Ovary (tissue), 3 donors: ENCODE measurements around the gene DEF6.

Experiments used
- EP300 ChIP-seq: sonication (generic); formaldehyde crosslinking; IDR thresholded peaks from one replicate; pipeline ENCODE4 v1.6.1; 2017; ENCODE audit warnings: antibody characterized with exemption
- POLR2A ChIP-seq: fragments of 450-650 bp; IDR thresholded peaks from one replicate; pipeline ENCODE4 v1.6.1; 2017; ENCODE audit warnings: antibody characterized with exemption, mild to moderate bottlenecking, moderate library complexity
- TF ChIP-seq, protein P1 (sequence below), 3 donors: fragments of 450-650 bp in 2 of 3; fragments of 200-600 bp in 1 of 3; IDR thresholded peaks; one replicate each; pipeline versions ENCODE4 v1.5.1 to v1.8.0; 2016 to 2022; ENCODE audit warnings: antibody characterized with exemption in 3 of 3, mild to moderate bottlenecking in 1 of 3
- donor health status: DM: no; HTN: no; CAD: no.

DNA sequence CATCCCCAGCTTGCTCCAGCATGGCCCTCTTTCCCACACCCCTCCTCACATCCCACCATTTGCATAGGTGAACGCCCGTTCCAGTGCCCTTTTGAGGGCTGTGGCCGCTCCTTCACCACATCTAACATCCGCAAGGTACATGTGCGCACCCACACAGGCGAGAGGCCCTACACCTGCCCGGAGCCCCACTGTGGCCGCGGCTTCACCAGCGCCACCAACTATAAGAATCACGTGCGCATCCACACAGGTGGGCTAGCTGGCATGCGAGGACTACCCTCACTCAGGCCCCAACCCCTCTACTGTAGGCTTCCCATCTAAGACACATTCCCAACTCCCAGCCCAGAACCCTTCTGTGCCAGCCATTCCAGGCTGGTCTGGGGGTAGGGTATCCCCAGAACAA is 6.1 kb upstream of the DEF6 start:
- TF ChIP-seq, protein P1, sequence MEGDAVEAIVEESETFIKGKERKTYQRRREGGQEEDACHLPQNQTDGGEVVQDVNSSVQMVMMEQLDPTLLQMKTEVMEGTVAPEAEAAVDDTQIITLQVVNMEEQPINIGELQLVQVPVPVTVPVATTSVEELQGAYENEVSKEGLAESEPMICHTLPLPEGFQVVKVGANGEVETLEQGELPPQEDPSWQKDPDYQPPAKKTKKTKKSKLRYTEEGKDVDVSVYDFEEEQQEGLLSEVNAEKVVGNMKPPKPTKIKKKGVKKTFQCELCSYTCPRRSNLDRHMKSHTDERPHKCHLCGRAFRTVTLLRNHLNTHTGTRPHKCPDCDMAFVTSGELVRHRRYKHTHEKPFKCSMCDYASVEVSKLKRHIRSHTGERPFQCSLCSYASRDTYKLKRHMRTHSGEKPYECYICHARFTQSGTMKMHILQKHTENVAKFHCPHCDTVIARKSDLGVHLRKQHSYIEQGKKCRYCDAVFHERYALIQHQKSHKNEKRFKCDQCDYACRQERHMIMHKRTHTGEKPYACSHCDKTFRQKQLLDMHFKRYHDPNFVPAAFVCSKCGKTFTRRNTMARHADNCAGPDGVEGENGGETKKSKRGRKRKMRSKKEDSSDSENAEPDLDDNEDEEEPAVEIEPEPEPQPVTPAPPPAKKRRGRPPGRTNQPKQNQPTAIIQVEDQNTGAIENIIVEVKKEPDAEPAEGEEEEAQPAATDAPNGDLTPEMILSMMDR (IDR thresholded peaks at IDR 0.05): no peak
- TF ChIP-seq POLR2A: no peak
- no peak for TF ChIP-seq EP300
